SK-N-MC (cell line): ENCODE data around the gene SLC30A7.
"Not testable (repeated sequence)": the region's sequence is repeated elsewhere in the genome, so short reads cannot be mapped to it uniquely, and the experiment has no call there.

ENCODE experiments used
- EZH2 ChIP-seq: fragments of 200-600 bp; sonication (generic); IDR thresholded peaks from one replicate; pipeline ENCODE4 v1.6.1; 2017; ENCODE audit warnings: antibody characterized with exemption
- FOXP2 ChIP-seq: optimal IDR thresholded peaks from 2 replicates; pipeline ENCODE3; 2011; ENCODE audit warnings: mild to moderate bottlenecking, moderate library complexity; ENCODE audit not compliant: insufficient read depth; ENCODE audit errors: extremely low read length, control extremely low read depth
- POLR2AphosphoS5 ChIP-seq: IDR thresholded peaks from 2 replicates; pipeline ENCODE4 v1.6.1; 2012; ENCODE audit warnings: mild to moderate bottlenecking, low read depth, low read length, borderline replicate concordance

- not testable (repeated sequence) for TF ChIP-seq EZH2, FOXP2, POLR2AphosphoS5
Observed at GRCh38 chr1:100855116-100855515, 40.8 kb upstream of the SLC30A7 start.
